22Rv1 (cell line): Measurements from ENCODE around the gene TNS1.
"Not testable (repeated sequence)": the region's sequence is repeated elsewhere in the genome, so short reads cannot be mapped to it uniquely, and the experiment has no call there.

ENCODE experiments used
- H3K27ac ChIP-seq: fragments of 450-650 bp; 2 replicates; pipeline ENCODE4 v1.5.1; 2017
- CTCF ChIP-seq: fragments of 450-650 bp; IDR thresholded peaks from 2 replicates; pipeline ENCODE4 v1.5.1; 2017; ENCODE audit warnings: mild to moderate bottlenecking
- ZFX ChIP-seq: fragments of 450-650 bp; IDR thresholded peaks from 2 replicates; pipeline ENCODE4 v1.6.1; 2017; ENCODE audit warnings: antibody characterized with exemption, borderline replicate concordance

TNS1 gene

GRCh38 chr2:217790681-217791392 is 212.0 kb downstream of the TNS1 start:
- no peak overlapping the region for H3K27ac ChIP-seq
- TF ChIP-seq CTCF: no peak
- TF ChIP-seq ZFX: no peak

DNA sequence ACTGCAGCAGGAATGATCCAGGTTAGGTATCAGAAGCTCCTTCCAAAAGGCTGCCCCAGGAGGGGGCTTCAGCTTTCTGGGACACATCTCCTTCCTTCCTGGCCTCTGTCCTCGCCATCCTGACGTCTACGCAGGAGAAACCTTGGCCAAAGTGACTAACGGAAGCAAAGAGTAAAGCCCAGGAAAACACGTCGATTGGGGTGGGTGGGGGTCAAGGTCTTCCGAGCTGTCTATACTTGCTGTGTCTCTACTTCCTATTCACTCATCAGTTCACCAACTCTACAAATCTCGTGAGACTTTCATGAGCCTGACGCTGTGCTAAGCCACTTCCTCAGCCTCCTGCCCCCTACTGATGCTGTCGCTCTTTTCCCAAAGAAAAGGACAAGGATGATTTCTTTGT is 212.6 kb downstream of the TNS1 start:
- no peak overlapping the region for H3K27ac ChIP-seq
- TF ChIP-seq ZFX: no peak
- TF ChIP-seq CTCF: no peak

- TF ChIP-seq ZFX: no peak
- TF ChIP-seq CTCF: no peak
- H3K27ac ChIP-seq: no peak overlapping the region
These were observed 213.0 kb downstream of the TNS1 start for GRCh38 chr2:217789736-217790181.

DNA sequence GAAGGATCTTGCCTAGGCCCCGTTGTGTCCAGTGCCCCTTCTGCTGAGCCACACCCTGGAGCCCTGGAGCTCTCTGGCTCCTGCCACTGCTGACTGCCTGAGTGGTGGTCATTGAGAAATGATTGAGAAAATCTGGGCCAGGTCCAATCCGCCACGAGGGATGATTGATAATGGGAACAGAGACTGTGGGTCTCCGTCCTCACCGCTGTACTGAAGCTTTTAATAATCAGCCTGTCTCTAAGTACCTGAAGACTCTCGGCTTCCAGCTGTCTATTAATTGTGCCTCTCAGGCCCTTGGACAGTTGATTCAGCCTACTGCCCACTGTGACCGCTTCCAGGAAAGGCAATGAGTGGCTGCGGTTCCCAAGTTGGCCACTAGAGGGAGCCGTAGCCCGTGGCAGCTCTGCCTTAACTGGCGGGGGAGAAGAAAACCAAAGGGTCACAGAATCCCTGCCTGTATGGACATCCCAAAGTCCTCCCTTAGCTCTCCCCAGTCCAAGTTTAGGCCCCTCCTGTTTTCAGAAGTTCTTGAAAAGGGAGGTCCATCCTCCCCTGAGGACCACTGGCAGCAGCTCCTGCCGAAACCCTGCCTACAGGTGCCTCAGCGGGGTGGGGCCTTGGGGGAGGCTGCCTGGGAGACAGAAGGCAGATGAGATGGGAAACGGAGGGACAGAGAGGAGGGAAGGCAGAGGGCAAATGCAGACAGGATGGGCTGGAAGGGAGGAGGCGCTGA is 213.6 kb downstream of the TNS1 start:
- peak; percentile 97 for TF ChIP-seq CTCF
- TF ChIP-seq ZFX: no peak
- H3K27ac ChIP-seq: no peak overlapping the region

- H3K27ac ChIP-seq: no peak overlapping the region
- TF ChIP-seq ZFX: no peak
- TF ChIP-seq CTCF: no peak
These were observed 214.2 kb downstream of the TNS1 start for GRCh38 chr2:217788669-217789002.

- TF ChIP-seq ZFX (no peak), CTCF (no peak)
- H3K27ac ChIP-seq: no peak overlapping the region
These were observed 215.5 kb downstream of the TNS1 start for GRCh38 chr2:217787160-217787877.

GRCh38 chr2:217786560-217786959 is 216.2 kb downstream of the TNS1 start:
- not testable (repeated sequence) for H3K27ac ChIP-seq
